H9 (cell line): ENCODE results near the gene MORN5. TPM values are rescaled to one million over a fixed set of nuclear protein-coding genes. Genes with fewer than 3 reads are reported as not detected.

Experiments
- DNase-seq: peaks from one replicate; pipeline ENCODE4 v3.0.0-alpha.2; 2017
- H2AFZ ChIP-seq: one replicate; pipeline ENCODE4 v1.6.1; 2013; ENCODE audit warnings: mild to moderate bottlenecking, low read length, control low read depth, moderate library complexity
- H2AK5ac ChIP-seq: 2 replicates; pipeline ENCODE4 v1.6.1; 2013; ENCODE audit warnings: low read length, control low read depth, mixed read lengths; ENCODE audit not compliant: insufficient read length
- H2BK120ac ChIP-seq: one replicate; pipeline ENCODE4 v1.6.1; 2013; ENCODE audit warnings: low read depth, mild to moderate bottlenecking, low read length, control low read depth, inconsistent platforms; ENCODE audit not compliant: poor library complexity, severe bottlenecking
- H2BK12ac ChIP-seq: 2 replicates; pipeline ENCODE4 v1.6.1; 2013; ENCODE audit warnings: low read length, control low read depth, mixed read lengths, low read depth; ENCODE audit not compliant: insufficient read length
- H2BK15ac ChIP-seq: 2 replicates; pipeline ENCODE4 v1.6.1; 2013; ENCODE audit warnings: low read depth, low read length, control low read depth
- H2BK20ac ChIP-seq: one replicate; pipeline ENCODE4 v1.6.1; 2013; ENCODE audit warnings: low read depth, mild to moderate bottlenecking, low read length, control low read depth, inconsistent platforms; ENCODE audit not compliant: poor library complexity, severe bottlenecking
- H2BK5ac ChIP-seq: 2 replicates; pipeline ENCODE4 v1.6.1; 2013; ENCODE audit warnings: low read length, control low read depth, mixed read lengths; ENCODE audit not compliant: insufficient read length
- H3K14ac ChIP-seq: 2 replicates; pipeline ENCODE4 v1.6.1; 2013; ENCODE audit warnings: low read length, control low read depth; ENCODE audit not compliant: insufficient read depth
- H3K18ac ChIP-seq: 2 replicates; pipeline ENCODE4 v1.6.1; 2013; ENCODE audit warnings: low read depth, mild to moderate bottlenecking, mixed read lengths, low read length, control low read depth; ENCODE audit not compliant: insufficient read length
- H3K23ac ChIP-seq: 2 replicates; pipeline ENCODE4 v1.6.1; 2013; ENCODE audit warnings: low read length, control low read depth, mixed read lengths, low read depth; ENCODE audit not compliant: insufficient read length
- H3K23me2 ChIP-seq: 2 replicates; pipeline ENCODE4 v1.6.1; 2013; ENCODE audit warnings: low read depth, mild to moderate bottlenecking, mixed read lengths, low read length, control low read depth; ENCODE audit not compliant: insufficient read length, poor library complexity, severe bottlenecking
- H3K27ac ChIP-seq: 2 replicates; pipeline ENCODE4 v1.5.1; 2013; ENCODE audit warnings: low read length, control low read depth, mixed read lengths, low read depth; ENCODE audit not compliant: insufficient read length
- H3K27me3 ChIP-seq: 2 replicates; pipeline ENCODE4 v1.6.1; 2013; ENCODE audit warnings: low read length, control low read depth, inconsistent platforms; ENCODE audit not compliant: insufficient read depth
- H3K4ac ChIP-seq: 2 replicates; pipeline ENCODE4 v1.6.1; 2013; ENCODE audit warnings: low read depth, mild to moderate bottlenecking, control low read depth, inconsistent platforms, low read length, moderate library complexity
- H3K4me1 ChIP-seq: 2 replicates; pipeline ENCODE4 v1.6.1; 2013; ENCODE audit warnings: low read length, control low read depth, inconsistent platforms; ENCODE audit not compliant: insufficient read depth
- H3K4me2 ChIP-seq: 2 replicates; pipeline ENCODE4 v1.6.1; 2013; ENCODE audit warnings: low read length, control low read depth, mixed read lengths; ENCODE audit not compliant: insufficient read length, insufficient read depth
- H3K56ac ChIP-seq: 2 replicates; pipeline ENCODE4 v1.6.1; 2013; ENCODE audit warnings: low read depth, mild to moderate bottlenecking, mixed read lengths, low read length, control low read depth; ENCODE audit not compliant: insufficient read length
- H3K79me1 ChIP-seq: 2 replicates; pipeline ENCODE4 v1.6.1; 2013; ENCODE audit warnings: low read depth, mild to moderate bottlenecking, moderate library complexity, low read length, control low read depth, inconsistent platforms; ENCODE audit not compliant: insufficient read depth, poor library complexity, severe bottlenecking
- H3K79me2 ChIP-seq: 2 replicates; pipeline ENCODE4 v1.6.1; 2013; ENCODE audit warnings: low read length, control low read depth, inconsistent platforms; ENCODE audit not compliant: insufficient read depth
- H3K9ac ChIP-seq: 2 replicates; pipeline ENCODE4 v1.6.1; 2013; ENCODE audit warnings: low read length, control low read depth, mixed read lengths; ENCODE audit not compliant: insufficient read length; ENCODE audit errors: extremely low read depth
- H3K9me3 ChIP-seq: one replicate; pipeline ENCODE4 v1.6.1; 2013; ENCODE audit warnings: low read depth, low read length, inconsistent platforms; ENCODE audit not compliant: control insufficient read depth
- H3T11ph ChIP-seq: one replicate; pipeline ENCODE4 v1.6.1; 2013; ENCODE audit warnings: mild to moderate bottlenecking, low read length, control low read depth, inconsistent platforms
- H4K20me1 ChIP-seq: one replicate; pipeline ENCODE4 v1.6.1; 2013; ENCODE audit not compliant: control insufficient read depth, insufficient read length, insufficient read depth
- H4K5ac ChIP-seq: 2 replicates; pipeline ENCODE4 v1.6.1; 2013; ENCODE audit warnings: low read depth, mild to moderate bottlenecking, mixed read lengths, low read length, control low read depth; ENCODE audit not compliant: insufficient read length
- H4K8ac ChIP-seq: replicated peaks from 2 replicates; pipeline ENCODE4 v1.6.1; 2013; ENCODE audit warnings: low read length, control low read depth, mixed read lengths, low read depth; ENCODE audit not compliant: insufficient read length
- H4K91ac ChIP-seq: 2 replicates; pipeline ENCODE4 v1.6.1; 2013; ENCODE audit warnings: low read depth, mild to moderate bottlenecking, moderate library complexity, mixed read lengths, low read length, control low read depth; ENCODE audit not compliant: insufficient read length
- H3K27ac Mint-ChIP-seq, 3 experiments: 2 replicates in 2 of 3; 3 replicates in 1 of 3; pipeline ENCODE4 v1.8.0; 2020 to 2021; ENCODE audit warnings: mixed read lengths in 3 of 3, mild to moderate bottlenecking in 1 of 3, moderate library complexity in 1 of 3
- H3K27me3 Mint-ChIP-seq: 2 replicates; pipeline ENCODE4 v1.8.0; 2021; ENCODE audit warnings: low read depth, mild to moderate bottlenecking, moderate library complexity, mixed read lengths
- H3K36me3 Mint-ChIP-seq, 3 experiments: 2 replicates in 2 of 3; 3 replicates in 1 of 3; pipeline ENCODE4 v1.8.0; 2020 to 2021; ENCODE audit warnings: low read depth in 3 of 3, mixed read lengths in 3 of 3; ENCODE audit not compliant: insufficient read depth in 1 of 3
- H3K4me1 Mint-ChIP-seq, 2 experiments: 2 replicates each; pipeline ENCODE4 v1.8.0; 2020; ENCODE audit warnings: mixed read lengths in 2 of 2
- H3K4me3 Mint-ChIP-seq, 2 experiments: 2 replicates in 1 of 2; 3 replicates in 1 of 2; pipeline ENCODE4 v1.8.0; 2020 to 2021; ENCODE audit warnings: mild to moderate bottlenecking in 2 of 2, mixed read lengths in 2 of 2, moderate library complexity in 1 of 2
- H3K9me3 Mint-ChIP-seq, 2 experiments: 2 replicates in 1 of 2; 3 replicates in 1 of 2; pipeline ENCODE4 v1.8.0; 2020; ENCODE audit warnings: mild to moderate bottlenecking in 2 of 2, mixed read lengths in 2 of 2, moderate library complexity in 1 of 2
- WGBS: extraction: QIAGEN DNeasy Blood & Tissue Kit; methylation state at CpG from one replicate; pipeline ENCODE4 v1.1.7; 2013; ENCODE audit warnings: missing lambda C conversion rate, low lambda C conversion rate, mixed read lengths; ENCODE audit not compliant: insufficient read length; ENCODE audit errors: extremely low coverage; 5-methylcytosine and 5-hydroxymethylcytosine counted together
- total RNA-seq: library from RNA; stranded (reverse); gene quantifications from 2 replicates; pipeline ENCODE4 v1.2.1, GENCODE V29; 2021
- TF ChIP-seq, protein P1 (sequence below): fragments of 200-600 bp; sonication (generic); conservative IDR thresholded peaks from 3 replicates; pipeline ENCODE4 v1.8.0; 2021; ENCODE audit warnings: antibody characterized with exemption, mild to moderate bottlenecking

The MORN5 gene
- total RNA-seq, 1 experiment from 2014 or later, result not detected

DNA sequence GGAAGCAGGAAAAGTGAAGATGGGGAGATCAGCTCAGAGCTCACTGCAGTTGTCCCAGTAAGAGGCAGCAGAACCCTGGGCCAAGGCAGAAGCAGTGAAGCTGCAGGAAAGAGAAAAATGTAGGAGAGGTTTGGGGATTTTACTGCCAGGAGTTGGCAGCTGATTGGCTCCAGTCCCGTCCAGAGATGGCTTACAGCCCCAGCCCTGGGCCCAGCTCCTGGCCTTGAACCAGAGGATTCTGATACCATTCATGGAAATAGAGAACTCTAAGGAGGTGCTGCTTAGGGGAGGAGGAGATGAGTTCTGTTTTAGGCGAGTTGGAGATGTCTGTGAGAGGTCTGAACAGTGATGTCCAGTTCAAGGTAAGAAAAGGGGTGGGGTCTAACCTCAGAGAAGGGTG lies 4.6 kb downstream of the MORN5 start:
- DNase-seq, result no peak
- Histone ChIP-seq H2BK120ac (no peak overlapping the region), H2BK5ac (no peak overlapping the region), H3K4me1 (no peaks in the 10 kb centered on the region), H3K27ac (no peak overlapping the region), H4K91ac (no peak overlapping the region), H4K20me1 (no peaks in the 10 kb centered on the region), H3K79me1 (no peaks in the 10 kb centered on the region), H4K5ac (no peak overlapping the region), H4K8ac (no peak overlapping the region), H3K18ac (no peak overlapping the region), H2BK15ac (no peak overlapping the region), H3K27me3 (no peaks in the 10 kb centered on the region), H2AFZ (no peak overlapping the region), H3K9ac (no peak overlapping the region), H2BK20ac (no peak overlapping the region), H3K4ac (no peak overlapping the region), H3K23ac (no peak overlapping the region), H3K4me2 (no peak overlapping the region), H3K9me3 (no peaks in the 10 kb centered on the region), H2BK12ac (no peak overlapping the region), H3T11ph (no peak overlapping the region), H2AK5ac (no peak overlapping the region), H3K23me2 (no peaks in the 10 kb centered on the region), H3K56ac (no peak overlapping the region), H3K79me2 (no peaks in the 10 kb centered on the region), H3K14ac (no peak overlapping the region)
- Mint-ChIP-seq H3K9me3 (peaks cover 13 to 14% of the 10 kb centered on the region in 2 experiments), H3K36me3 (no peaks in the 10 kb centered on the region; a peak in 2 of 7 replicates), H3K4me1 (peaks cover 0 to 4% of the 10 kb centered on the region in 2 experiments; a peak in 1 of 4 replicates), H3K27me3 (peaks cover 29% of the 10 kb centered on the region), H3K4me3 (no peak overlapping the region), H3K27ac (no peak overlapping the region)
- no CpG with 5 or more reads among the region's 2 CpGs for WGBS
- TF ChIP-seq, protein P1, sequence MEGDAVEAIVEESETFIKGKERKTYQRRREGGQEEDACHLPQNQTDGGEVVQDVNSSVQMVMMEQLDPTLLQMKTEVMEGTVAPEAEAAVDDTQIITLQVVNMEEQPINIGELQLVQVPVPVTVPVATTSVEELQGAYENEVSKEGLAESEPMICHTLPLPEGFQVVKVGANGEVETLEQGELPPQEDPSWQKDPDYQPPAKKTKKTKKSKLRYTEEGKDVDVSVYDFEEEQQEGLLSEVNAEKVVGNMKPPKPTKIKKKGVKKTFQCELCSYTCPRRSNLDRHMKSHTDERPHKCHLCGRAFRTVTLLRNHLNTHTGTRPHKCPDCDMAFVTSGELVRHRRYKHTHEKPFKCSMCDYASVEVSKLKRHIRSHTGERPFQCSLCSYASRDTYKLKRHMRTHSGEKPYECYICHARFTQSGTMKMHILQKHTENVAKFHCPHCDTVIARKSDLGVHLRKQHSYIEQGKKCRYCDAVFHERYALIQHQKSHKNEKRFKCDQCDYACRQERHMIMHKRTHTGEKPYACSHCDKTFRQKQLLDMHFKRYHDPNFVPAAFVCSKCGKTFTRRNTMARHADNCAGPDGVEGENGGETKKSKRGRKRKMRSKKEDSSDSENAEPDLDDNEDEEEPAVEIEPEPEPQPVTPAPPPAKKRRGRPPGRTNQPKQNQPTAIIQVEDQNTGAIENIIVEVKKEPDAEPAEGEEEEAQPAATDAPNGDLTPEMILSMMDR, result no peak
